GM18517 (cell line): ENCODE measurements around the gene RNASEH2A.

Experiments
- ATAC-seq: cut with Tn5 transposase; IDR thresholded peaks from one replicate; pipeline ENCODE4 v1.9.1; 2021; ENCODE audit warnings: mild to moderate bottlenecking, moderate library complexity; ENCODE audit not compliant: unreplicated experiment

RNASEH2A gene

GRCh38 chr19:12782424-12783290, 23.7 kb upstream of the RNASEH2A start:
- no peak for ATAC-seq

GRCh38 chr19:12783291-12783848, 23.0 kb upstream of the RNASEH2A start:
- ATAC-seq, result no peak

GRCh38 chr19:12783849-12784393, 22.5 kb upstream of the RNASEH2A start:
- ATAC-seq, result no peak

- ATAC-seq, result no peak
Measured at GRCh38 chr19:12784394-12784870, 22.0 kb upstream of the RNASEH2A start.

- ATAC-seq, result no peak
Measured at GRCh38 chr19:12784871-12785430, 21.4 kb upstream of the RNASEH2A start.

GRCh38 chr19:12785431-12786031, 20.9 kb upstream of the RNASEH2A start:
- ATAC-seq, result no peak

GRCh38 chr19:12786141-12786870, 20.1 kb upstream of the RNASEH2A start:
- ATAC-seq, result no peak

GRCh38 chr19:12786952-12787351, 19.4 kb upstream of the RNASEH2A start:
- ATAC-seq, result no peak

- ATAC-seq, result no peak
Measured at GRCh38 chr19:12787458-12787857, 18.9 kb upstream of the RNASEH2A start.

GRCh38 chr19:12788042-12788681, 18.2 kb upstream of the RNASEH2A start:
- no peak for ATAC-seq

- ATAC-seq, result no peak
Measured at GRCh38 chr19:12788682-12789097, 17.7 kb upstream of the RNASEH2A start.

- ATAC-seq, result no peak
Measured at GRCh38 chr19:12789098-12789903, 17.1 kb upstream of the RNASEH2A start.

- peak; percentile 39 for ATAC-seq
Measured at GRCh38 chr19:12789904-12790619, 16.3 kb upstream of the RNASEH2A start.

GRCh38 chr19:12790628-12791344, 15.6 kb upstream of the RNASEH2A start:
- ATAC-seq, result no peak

- ATAC-seq, result peak; percentile 25
Measured at GRCh38 chr19:12791345-12792050, 14.9 kb upstream of the RNASEH2A start, which contains the start of gene JUNB. TSS of gene JUNB (plus strand) at chr19:12791486. CDS start at chr19:12791772, 286 bp downstream.

- no peak for ATAC-seq
Measured at GRCh38 chr19:12792051-12792852, 14.1 kb upstream of the RNASEH2A start.
